HFFc6 (cell line): Measurements from ENCODE around the gene OPCML. TPM values are rescaled to one million over a fixed set of nuclear protein-coding genes. Genes with fewer than 3 reads are reported as not detected.

Experiments used
- DNase-seq: peaks from one replicate; pipeline ENCODE4 v3.0.0-alpha.2; 2018
- H3K27ac Mint-ChIP-seq: 2 replicates; pipeline ENCODE4 v1.8.0; 2020; ENCODE audit warnings: mild to moderate bottlenecking, mixed read lengths
- H3K27me3 Mint-ChIP-seq: 2 replicates; pipeline ENCODE4 v1.8.0; 2021; ENCODE audit warnings: mild to moderate bottlenecking, moderate library complexity, mixed read lengths; ENCODE audit not compliant: insufficient read depth
- H3K36me3 Mint-ChIP-seq: 2 replicates; pipeline ENCODE4 v1.8.0; 2021; ENCODE audit warnings: low read depth, mixed read lengths
- H3K4me1 Mint-ChIP-seq: 2 replicates; pipeline ENCODE4 v1.8.0; 2020; ENCODE audit warnings: low read depth, mixed read lengths
- H3K4me3 Mint-ChIP-seq: 2 replicates; pipeline ENCODE4 v1.8.0; 2020; ENCODE audit warnings: mild to moderate bottlenecking, moderate library complexity, mixed read lengths
- H3K9me3 Mint-ChIP-seq: 2 replicates; pipeline ENCODE4 v1.8.0; 2020; ENCODE audit warnings: mild to moderate bottlenecking, mixed read lengths
- CTCF ChIP-seq: fragments of 200-600 bp; sonication (generic); IDR thresholded peaks from 2 replicates; pipeline ENCODE4 v1.5.0; 2021; ENCODE audit warnings: antibody characterized with exemption, mild to moderate bottlenecking
- total RNA-seq, 6 experiments: library from RNA; stranded (reverse); fragmentation: NEBNext Ultra II Directional; extraction: Animal tissue kit (Norgen Biotek cat#: 25700); gene quantifications; 2 replicates in 1 of 6; 3 replicates in 5 of 6; pipeline ENCODE4 v1.2.3, GENCODE V29; 2021

OPCML gene
- total RNA-seq, 6 experiments from 2014 or later = 0.11 to 1.7 (median 0.33) TPM

GRCh38 chr11:133529807-133530500 lies 2.3 kb downstream of the OPCML start:
- no peak for TF ChIP-seq CTCF
- Mint-ChIP-seq H3K9me3 (peaks cover 59% of the 10 kb centered on the region), H3K27me3 (peaks cover 2% of the 10 kb centered on the region; the same call in 1 of the 2 replicates), H3K36me3 (peaks cover 6% of the 10 kb centered on the region), H3K27ac (no peak overlapping the region), H3K4me1 (no peaks in the 10 kb centered on the region), H3K4me3 (no peak overlapping the region)
- no peak for DNase-seq

DNA sequence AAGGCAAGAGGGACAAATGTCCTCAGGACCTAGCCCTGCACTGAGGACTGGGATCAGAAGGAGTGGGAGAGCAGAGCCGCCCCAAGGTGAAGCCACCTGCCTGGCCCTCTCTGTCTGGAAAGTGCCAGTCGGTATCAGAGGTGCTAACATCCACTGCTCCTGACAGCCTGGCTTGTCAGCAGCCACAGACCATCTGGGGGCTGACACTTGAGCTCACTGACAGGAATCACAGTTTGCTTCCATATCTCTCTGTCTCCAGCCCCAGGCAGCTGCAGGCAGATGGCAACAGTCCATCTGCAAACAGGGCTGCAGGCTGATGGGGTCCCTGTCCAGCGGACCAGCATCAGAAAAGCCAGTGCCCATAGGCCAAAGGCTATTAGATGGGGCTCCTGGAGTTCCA lies 5.5 kb downstream of the OPCML start:
- Mint-ChIP-seq H3K36me3 (no peaks in the 10 kb centered on the region), H3K4me3 (no peak overlapping the region), H3K27ac (no peak overlapping the region), H3K9me3 (peaks cover 42% of the 10 kb centered on the region), H3K27me3 (no peaks in the 10 kb centered on the region), H3K4me1 (no peaks in the 10 kb centered on the region)
- DNase-seq = no peak
- TF ChIP-seq CTCF = no peak

DNA sequence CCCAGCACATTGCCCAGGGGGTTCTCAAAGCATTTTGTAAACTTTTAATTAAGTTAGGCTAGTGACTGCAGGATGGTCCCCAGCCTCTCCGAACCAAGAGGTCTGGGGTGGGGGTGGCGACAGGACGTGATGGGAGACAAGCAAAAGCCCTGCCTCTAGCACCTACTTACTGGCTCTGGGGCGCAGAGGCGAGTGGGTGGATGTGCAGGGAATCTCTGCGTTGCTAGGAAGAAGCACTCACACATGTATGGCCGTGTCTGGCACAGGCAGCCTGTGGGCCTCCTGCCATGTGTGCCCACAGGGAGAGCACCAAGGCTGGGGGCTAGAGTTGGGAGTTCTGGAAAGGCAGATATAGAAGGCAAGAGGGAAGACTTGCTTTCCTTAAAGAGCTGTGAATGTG lies 6.3 kb downstream of the OPCML start:
- DNase-seq = no peak
- Mint-ChIP-seq H3K27ac (no peak overlapping the region), H3K9me3 (peaks cover 36% of the 10 kb centered on the region), H3K4me1 (no peaks in the 10 kb centered on the region), H3K27me3 (no peaks in the 10 kb centered on the region), H3K36me3 (no peaks in the 10 kb centered on the region), H3K4me3 (no peak overlapping the region)
- no peak for TF ChIP-seq CTCF

DNA sequence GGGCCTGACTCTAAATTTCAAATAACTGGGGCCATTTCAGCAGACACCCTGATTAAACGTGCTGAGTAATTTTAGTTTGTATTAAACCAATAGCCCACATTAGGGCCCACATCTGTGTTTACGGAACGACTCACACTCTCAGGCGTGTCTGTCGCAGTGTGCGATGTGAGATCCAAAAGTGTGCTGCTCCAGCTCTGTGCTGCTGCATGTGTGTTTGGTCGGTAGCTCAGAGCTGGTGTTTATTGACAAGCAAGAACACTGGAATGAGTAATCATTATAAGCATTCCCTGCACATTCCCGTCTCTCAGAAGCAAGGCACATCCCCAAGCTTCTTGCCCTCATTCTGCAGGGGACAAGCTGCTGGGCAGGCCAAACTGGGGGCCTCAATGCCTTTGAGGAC lies 7.8 kb downstream of the OPCML start:
- H3K9me3 Mint-ChIP-seq = peaks cover 35% of the 10 kb centered on the region
- DNase-seq = no peak

DNA sequence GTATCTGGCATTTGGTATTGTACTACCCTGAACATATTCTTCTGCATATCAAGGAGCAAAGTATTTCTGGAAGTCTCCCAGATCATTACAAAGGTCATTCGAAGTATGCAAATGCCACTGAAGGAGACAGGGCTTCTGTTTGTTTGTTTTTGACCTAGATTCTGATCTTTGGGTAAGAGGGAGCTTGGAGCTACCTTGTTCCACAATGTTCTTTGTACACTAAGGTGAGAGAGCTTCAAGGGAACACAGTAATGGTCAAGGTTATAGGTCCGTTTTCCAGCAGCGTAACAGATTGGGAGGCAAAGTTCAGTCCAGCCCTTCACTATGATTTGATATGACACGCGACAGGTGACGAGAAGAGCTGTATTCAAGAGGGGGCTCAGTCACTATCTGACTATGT lies 10.0 kb downstream of the OPCML start:
- Mint-ChIP-seq H3K36me3 (no peaks in the 10 kb centered on the region), H3K9me3 (peaks cover 39% of the 10 kb centered on the region), H3K27ac (no peak overlapping the region), H3K27me3 (no peaks in the 10 kb centered on the region), H3K4me3 (no peak overlapping the region), H3K4me1 (no peaks in the 10 kb centered on the region)
- no peak for DNase-seq
- no peak for TF ChIP-seq CTCF

More for the DNA sequence above, 7.8 kb downstream of the OPCML start:
- Mint-ChIP-seq H3K27ac (no peak overlapping the region), H3K36me3 (no peaks in the 10 kb centered on the region), H3K4me3 (no peak overlapping the region), H3K4me1 (no peaks in the 10 kb centered on the region), H3K27me3 (no peaks in the 10 kb centered on the region)
- no peak for TF ChIP-seq CTCF
